GM19238 (cell line): ENCODE data around the gene ATP8B1.
"Not testable (repeated sequence)": the region's sequence is repeated elsewhere in the genome, so short reads cannot be mapped to it uniquely, and the experiment has no call there.

ENCODE experiments used
- DNase-seq: peaks from one replicate; pipeline ENCODE4 v3.0.0; 2011; ENCODE audit warnings: low spot score; ENCODE audit not compliant: insufficient read length

Gene ATP8B1

DNA sequence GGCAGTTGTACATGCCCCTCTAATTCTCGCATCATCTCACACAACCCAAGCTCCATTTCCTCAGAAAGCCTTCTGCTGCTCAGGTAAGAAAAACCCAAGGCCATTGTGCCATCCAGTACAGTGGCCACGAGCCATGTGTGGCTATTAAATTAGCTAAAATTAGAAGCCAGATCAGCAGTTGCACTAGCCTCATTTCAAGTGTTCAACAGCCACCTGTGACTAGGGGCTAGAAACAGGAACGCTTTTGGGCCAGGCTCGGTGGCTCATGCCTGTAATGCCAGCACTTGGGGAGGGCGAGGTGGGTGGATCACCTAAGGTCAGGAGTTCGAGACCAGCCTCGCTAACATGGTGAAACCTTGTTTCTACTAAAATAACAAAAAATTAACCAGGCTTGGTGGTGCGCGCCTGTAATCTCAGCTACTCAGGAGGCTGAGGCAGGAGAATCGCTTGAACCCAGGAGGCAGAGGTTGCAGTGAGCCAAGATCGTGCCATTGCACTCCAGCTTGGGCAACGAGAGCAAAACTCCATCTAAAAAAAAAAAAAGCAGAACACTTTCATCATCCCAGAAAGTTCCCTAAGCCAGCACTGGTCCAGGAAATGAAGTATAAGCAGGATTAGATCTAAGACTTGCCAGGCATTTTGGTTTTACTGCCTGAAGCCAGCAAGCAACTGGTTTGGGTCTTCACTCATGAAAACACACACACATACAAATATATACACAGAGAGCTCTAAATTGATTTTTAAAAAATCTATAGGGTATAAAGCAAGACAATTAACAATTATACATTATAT, 35.7 kb downstream of the ATP8B1 start:
- DNase-seq = no peak

DNA sequence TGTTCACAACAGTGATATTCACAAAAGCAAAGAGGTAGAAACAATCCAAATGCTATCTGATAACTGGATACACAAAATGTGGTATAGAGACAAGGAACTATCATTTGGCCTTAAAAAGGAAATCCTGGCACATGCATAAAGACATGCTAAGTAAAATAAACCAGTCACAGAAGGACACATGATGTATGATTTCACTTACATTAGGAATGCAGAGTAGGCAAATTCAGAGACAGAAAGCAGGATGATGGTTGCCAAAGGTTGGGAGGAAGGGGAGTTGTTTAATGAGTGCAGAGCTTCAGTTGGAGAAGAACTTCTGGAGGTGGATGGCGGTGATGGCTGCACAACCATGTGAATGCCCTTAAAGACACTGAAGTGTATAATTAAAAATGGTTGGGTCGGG, 38.1 kb downstream of the ATP8B1 start:
- DNase-seq = no peak

GRCh38 chr18:57764087-57764486, 39.0 kb downstream of the ATP8B1 start:
- no peak for DNase-seq

DNA sequence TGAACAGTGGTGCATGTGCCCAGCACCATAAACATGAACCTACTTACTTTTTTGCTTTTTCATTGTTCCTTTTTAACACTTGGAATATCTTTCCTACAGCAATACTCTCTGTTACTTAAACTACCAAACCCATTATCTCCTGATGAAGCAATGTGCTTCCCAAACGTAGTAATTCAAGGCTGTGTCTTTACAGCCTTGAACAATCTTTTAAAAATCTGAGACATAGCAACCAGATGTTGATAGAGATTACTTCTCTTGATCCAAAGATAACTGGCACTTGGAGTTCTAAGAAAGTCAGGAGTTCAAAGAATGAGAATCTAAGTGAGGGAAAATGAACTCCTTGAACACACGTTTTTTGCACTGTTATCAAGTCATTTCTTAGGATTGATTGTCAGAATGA, 40.4 kb downstream of the ATP8B1 start:
- DNase-seq = no peak

DNA sequence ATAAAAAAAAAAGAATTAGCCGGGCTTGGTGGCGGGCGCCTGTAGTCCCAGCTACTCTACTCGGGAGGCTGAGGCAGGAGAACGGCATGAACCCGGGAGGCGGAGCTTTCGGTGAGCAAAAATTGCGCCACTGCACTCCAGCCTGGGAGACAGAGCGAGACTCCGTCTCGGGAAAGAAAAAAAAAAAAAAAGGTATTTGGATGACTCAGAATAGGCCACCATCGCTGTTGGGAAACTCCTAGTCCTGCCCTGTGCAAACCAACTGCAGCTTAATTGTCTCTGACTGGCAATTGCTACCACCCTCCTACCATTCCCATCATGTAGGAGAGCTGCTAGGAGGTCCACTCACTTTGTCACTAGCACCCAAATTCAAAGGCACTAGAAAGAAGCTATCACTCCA, 43.5 kb downstream of the ATP8B1 start:
- no peak for DNase-seq

DNA sequence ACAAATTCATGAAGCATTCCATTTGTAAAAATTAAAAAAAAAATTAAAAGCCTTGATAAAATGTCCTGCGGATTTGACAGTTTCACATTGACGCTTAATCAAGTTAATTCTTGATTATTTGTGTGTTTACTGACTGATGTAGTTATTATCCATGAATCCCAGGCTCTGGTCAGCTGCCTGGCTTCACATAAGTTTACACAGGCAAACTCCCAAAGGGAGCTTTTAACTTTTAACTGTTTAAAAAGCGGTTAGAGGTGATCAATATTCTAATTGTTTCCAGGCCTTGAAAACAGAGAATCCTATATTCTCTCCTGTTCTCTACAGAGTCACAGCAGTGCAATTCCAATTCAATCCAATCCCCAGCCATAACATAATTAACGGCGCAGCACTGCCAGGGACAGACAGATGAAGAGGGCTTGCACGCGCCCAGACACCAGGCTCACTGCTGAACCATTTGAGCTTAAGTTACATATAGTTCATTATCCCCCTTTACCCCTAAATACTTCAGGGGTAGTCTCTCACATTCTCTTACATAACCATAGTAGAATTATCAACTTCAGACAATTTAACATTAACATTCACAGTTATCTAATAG, 47.5 kb downstream of the ATP8B1 start:
- no peak for DNase-seq

- DNase-seq = peak; percentile 19
Measured at GRCh38 chr18:57754577-57755338, 48.4 kb downstream of the ATP8B1 start.

DNA sequence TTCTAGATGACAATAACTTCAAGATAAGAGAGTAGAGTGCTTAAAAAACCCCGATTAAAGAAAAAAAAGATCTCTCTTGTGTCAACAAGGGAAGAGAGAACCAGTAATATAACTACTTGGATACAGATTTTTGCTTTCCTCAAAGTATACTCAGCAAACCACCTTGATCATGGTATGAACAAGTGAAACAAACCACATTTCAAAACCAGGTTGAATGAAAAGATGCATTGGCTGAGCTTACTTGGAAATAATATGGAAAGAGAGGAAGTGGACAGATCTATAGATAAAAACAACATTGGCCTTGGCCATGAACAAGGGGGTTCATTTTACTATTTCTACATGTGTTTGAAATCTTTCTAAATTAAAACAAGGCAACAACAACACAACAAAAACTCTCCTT, 50.1 kb downstream of the ATP8B1 start:
- DNase-seq = no peak

GRCh38 chr18:57749604-57749970, 53.5 kb downstream of the ATP8B1 start:
- DNase-seq = no peak

- DNase-seq = peak; percentile 20
Measured at GRCh38 chr18:57748770-57749603, 54.1 kb downstream of the ATP8B1 start.

DNA sequence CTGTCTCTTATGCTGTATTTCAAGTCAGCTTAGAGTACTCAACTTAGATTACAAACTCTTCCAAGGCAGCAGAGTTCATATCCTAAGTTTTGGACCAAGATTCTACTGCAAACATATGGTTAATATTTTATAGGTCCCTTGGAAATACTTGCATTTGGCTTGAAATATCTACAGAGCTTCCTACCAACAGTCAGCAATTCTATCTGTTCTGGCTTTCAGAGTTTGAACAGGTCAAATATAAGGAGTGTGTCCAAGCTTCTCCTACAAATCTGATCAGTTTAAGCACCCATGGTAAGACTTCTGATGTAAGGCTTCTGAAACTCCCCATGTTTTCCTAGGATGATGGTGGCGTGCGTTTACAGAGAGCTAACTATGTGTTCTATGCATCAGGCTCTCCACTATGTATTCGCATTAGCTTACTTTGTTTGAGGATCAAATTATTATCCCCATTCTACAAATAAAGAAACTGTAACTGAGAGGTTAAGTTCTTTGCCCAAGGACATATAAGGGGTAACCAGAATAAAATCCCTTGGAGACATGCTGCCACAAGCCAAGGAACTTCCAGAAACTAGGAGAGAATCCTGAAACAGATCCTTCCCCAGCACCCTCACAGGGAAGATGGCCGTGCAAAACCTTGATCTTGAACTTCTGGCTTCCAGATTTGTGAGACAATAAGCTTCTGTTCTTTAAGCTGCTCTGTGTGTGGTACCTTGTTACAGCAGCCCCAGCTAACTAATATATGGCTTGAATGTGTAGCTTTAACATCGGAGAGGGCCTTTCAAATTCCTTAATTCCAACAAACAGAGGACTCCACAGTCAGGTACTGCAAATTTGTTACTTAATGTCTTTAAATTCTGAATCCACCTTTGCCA, 55.1 kb downstream of the ATP8B1 start:
- DNase-seq = no peak

DNA sequence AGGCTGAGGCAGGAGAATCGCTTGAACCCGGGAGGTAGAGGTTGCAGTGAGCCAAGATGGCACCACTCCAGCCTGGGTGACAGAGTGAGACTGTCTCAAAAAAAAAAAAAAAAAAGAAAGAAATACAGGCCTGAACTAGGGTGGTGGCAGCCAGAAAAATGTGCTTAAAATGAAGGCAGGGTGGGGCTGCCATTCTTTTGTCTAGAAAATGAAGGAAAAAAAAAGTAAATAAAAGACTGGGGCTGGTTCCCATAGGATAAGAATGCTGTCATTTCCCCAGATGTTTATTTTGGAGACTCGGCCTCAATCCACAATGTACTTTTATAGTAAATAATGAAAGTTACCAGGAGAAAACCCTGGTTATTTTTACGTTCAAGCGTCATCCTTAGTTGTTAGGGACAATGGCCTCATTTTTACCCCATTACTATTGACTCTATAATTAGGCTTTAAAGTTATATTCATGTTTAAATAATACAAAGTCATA, 58.9 kb downstream of the ATP8B1 start:
- no peak for DNase-seq

GRCh38 chr18:57743008-57743407, 60.1 kb downstream of the ATP8B1 start:
- DNase-seq = no peak

GRCh38 chr18:57741273-57741672, 61.8 kb downstream of the ATP8B1 start:
- DNase-seq = no peak

DNA sequence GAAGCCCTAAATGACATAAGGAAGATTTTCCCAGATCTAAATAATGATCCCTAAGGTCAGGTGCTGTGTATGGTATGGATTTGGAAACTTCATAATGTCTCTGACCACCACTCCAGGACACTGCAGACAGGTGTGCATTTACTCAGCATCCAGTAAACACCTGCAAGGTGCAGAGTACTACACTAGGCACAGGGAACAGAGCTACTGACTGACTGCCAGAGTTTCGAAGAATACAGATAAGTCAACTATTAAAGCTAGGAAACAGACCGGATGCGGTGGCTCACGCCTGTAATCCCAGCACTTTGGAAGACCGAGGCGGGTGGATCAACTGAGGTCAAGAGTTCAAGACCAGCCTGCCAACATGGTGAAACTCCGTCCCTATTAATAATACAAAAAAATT, 65.0 kb downstream of the ATP8B1 start:
- DNase-seq = no peak

DNA sequence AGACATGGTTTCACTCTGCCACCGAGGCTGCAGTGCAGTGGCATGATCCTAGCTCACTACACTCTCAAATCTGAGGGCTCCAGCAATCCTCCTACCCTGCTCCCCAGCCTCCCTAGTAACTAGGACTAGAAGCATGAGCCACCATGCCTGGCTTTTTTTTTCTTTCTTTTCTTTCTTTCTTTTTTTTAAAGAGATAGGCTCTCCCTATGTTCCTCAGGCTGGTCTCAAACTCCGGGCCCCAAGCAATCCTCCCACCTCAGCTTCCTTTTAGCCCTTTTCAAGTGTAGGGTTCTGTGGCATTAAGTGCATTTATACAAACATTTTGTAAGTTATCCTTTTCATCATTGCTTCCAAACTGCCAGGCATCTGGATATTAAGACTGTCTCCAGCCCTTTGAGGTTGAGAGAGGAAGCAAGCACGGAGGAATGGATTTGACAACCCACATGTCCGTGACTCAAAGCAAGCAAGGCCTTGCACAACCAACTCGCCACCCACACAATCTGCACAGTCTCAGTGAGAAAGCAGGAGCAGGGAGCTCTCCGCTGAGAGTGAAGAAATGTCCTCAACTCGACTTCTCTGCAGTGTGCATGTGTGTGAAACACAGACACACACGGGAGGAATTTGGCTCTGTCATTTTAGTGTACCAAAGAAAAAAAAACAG, 65.6 kb downstream of the ATP8B1 start:
- no peak for DNase-seq

GRCh38 chr18:57735042-57735441, 68.1 kb downstream of the ATP8B1 start:
- not testable (repeated sequence) for DNase-seq

- DNase-seq = no peak
Measured at GRCh38 chr18:57733861-57734260, 69.3 kb downstream of the ATP8B1 start.

GRCh38 chr18:57730146-57730545, 73.0 kb downstream of the ATP8B1 start:
- no peak for DNase-seq

- no peak for DNase-seq
Measured at GRCh38 chr18:57728941-57729511, 74.1 kb downstream of the ATP8B1 start.
